H1 (cell line): ENCODE data around the gene CPD. TPM values are rescaled to one million over a fixed set of nuclear protein-coding genes. Genes with fewer than 3 reads are reported as not detected.

Experiments used
- CTCF ChIA-PET: fragments of 300-600 bp; sonication (Branson Sonifier 250); formaldehyde crosslinking; loops from one replicate; lab custom pipeline; 2021; ENCODE audit not compliant: partially characterized antibody; lab: Charles Lee
- POLR2A ChIA-PET: fragments of 300-600 bp; sonication (Branson Sonifier 250); formaldehyde crosslinking; loops from one replicate; lab custom pipeline; 2021; ENCODE audit warnings: inconsistent platforms; ENCODE audit not compliant: partially characterized antibody; lab: Charles Lee
- DNase-seq, 2 experiments: peaks; one replicate each; pipeline versions ENCODE4 v3.0.0 to v3.0.0-alpha.2; 2010 to 2022; ENCODE audit warnings: low spot score in 2 of 2, low read depth in 1 of 2, mixed read lengths in 1 of 2
- FAIRE-seq: peaks from 2 replicates; lab custom pipeline; 2011; peaks lifted over from hg19 to GRCh38; lab: Jason Lieb, UNC
- H2AFZ ChIP-seq: 2 replicates; pipeline ENCODE4 v1.8.1; 2012; ENCODE audit warnings: low read length, inconsistent platforms
- H2AK5ac ChIP-seq: 2 replicates; pipeline ENCODE4 v1.6.1; 2013; ENCODE audit warnings: low read depth, low read length
- H2BK120ac ChIP-seq: replicated peaks from 2 replicates; pipeline ENCODE3; 2013; ENCODE audit warnings: low read depth, low read length, inconsistent platforms
- H2BK12ac ChIP-seq: 2 replicates; pipeline ENCODE4 v1.6.1; 2013; ENCODE audit warnings: low read depth, low read length
- H2BK15ac ChIP-seq: 2 replicates; pipeline ENCODE4 v1.6.1; 2013; ENCODE audit warnings: low read length
- H2BK20ac ChIP-seq: 2 replicates; pipeline ENCODE4 v1.6.1; 2013; ENCODE audit warnings: low read length
- H2BK5ac ChIP-seq: 2 replicates; pipeline ENCODE4 v1.6.1; 2013; ENCODE audit warnings: low read depth, low read length
- H3K14ac ChIP-seq: 2 replicates; pipeline ENCODE4 v1.6.1; 2013; ENCODE audit warnings: inconsistent platforms; ENCODE audit not compliant: insufficient read length
- H3K18ac ChIP-seq: 2 replicates; pipeline ENCODE4 v1.6.1; 2013; ENCODE audit warnings: low read length; ENCODE audit errors: extremely low read depth
- H3K23ac ChIP-seq: 2 replicates; pipeline ENCODE4 v1.6.1; 2013; ENCODE audit warnings: inconsistent platforms; ENCODE audit not compliant: insufficient read length
- H3K23me2 ChIP-seq: 2 replicates; pipeline ENCODE4 v1.6.1; 2013; ENCODE audit warnings: low read depth, low read length
- H3K27ac ChIP-seq: 2 replicates; pipeline ENCODE4 v1.6.1; 2011; ENCODE audit warnings: low read depth, low read length, inconsistent platforms
- H3K27me3 ChIP-seq, 4 experiments: replicated peaks in 1 of 4; 1 replicate in 1 of 4; 2 replicates in 3 of 4; pipeline versions ENCODE4 v1.6.1 to v1.8.1; 2011 to 2013; ENCODE audit warnings: low read length in 3 of 4, mild to moderate bottlenecking in 3 of 4, inconsistent platforms in 2 of 4, mixed read lengths in 2 of 4, moderate library complexity in 1 of 4; ENCODE audit not compliant: control insufficient read depth in 3 of 4, insufficient read depth in 3 of 4; ENCODE audit errors: extremely low read depth in 1 of 4
- H3K36me3 ChIP-seq, 4 experiments: 2 replicates each; pipeline versions ENCODE4 v1.6.1 to v1.8.1; 2011 to 2013; ENCODE audit warnings: mild to moderate bottlenecking in 4 of 4, low read length in 3 of 4, moderate library complexity in 2 of 4, control low read depth in 1 of 4, inconsistent platforms in 1 of 4; ENCODE audit not compliant: insufficient read depth in 4 of 4, control insufficient read depth in 2 of 4
- H3K4ac ChIP-seq: replicated peaks from 2 replicates; pipeline ENCODE3; 2013; ENCODE audit warnings: low read length, low read depth, mixed read lengths, inconsistent platforms; ENCODE audit not compliant: insufficient read length
- H3K4me1 ChIP-seq, 4 experiments: replicated peaks in 1 of 4; 1 replicate in 1 of 4; 2 replicates in 3 of 4; pipeline versions ENCODE4 v1.6.1 to v1.8.1; 2011 to 2013; ENCODE audit warnings: low read length in 3 of 4, inconsistent platforms in 2 of 4, mixed read lengths in 1 of 4; ENCODE audit not compliant: insufficient read depth in 4 of 4, control insufficient read depth in 3 of 4
- H3K4me2 ChIP-seq, 2 experiments: 2 replicates each; pipeline versions ENCODE4 v1.6.1 to v1.8.1; 2011 to 2013; ENCODE audit warnings: low read depth in 2 of 2, low read length in 2 of 2, control low read depth in 1 of 2, inconsistent platforms in 1 of 2, mild to moderate bottlenecking in 1 of 2; ENCODE audit not compliant: insufficient read depth in 1 of 2
- H3K4me3 ChIP-seq, 4 experiments: fragments of 200-600, 300-600 bp in 1 of 4; sonication (generic), shearing (Covaris generic), sonication (Bioruptor Twin) in 1 of 4; 2 replicates each; pipeline versions ENCODE4 v1.5.1 to v1.8.1; 2011 to 2016; ENCODE audit warnings: low read length in 4 of 4, low read depth in 3 of 4, control low read depth in 2 of 4, inconsistent platforms in 2 of 4, mild to moderate bottlenecking in 2 of 4, mixed read lengths in 1 of 4, moderate library complexity in 1 of 4; ENCODE audit not compliant: insufficient read depth in 2 of 4; ENCODE audit errors: extremely low read depth in 1 of 4
- H3K56ac ChIP-seq: replicated peaks from 2 replicates; pipeline ENCODE3; 2013; ENCODE audit warnings: low read depth, mild to moderate bottlenecking, mixed read lengths, low read length, inconsistent platforms; ENCODE audit not compliant: insufficient read length
- H3K79me1 ChIP-seq: 2 replicates; pipeline ENCODE4 v1.6.1; 2013; ENCODE audit warnings: low read depth, low read length, control low read depth
- H3K79me2 ChIP-seq, 2 experiments: 2 replicates each; pipeline versions ENCODE4 v1.6.1 to v1.8.1; 2012 to 2013; ENCODE audit warnings: low read length in 2 of 2, mild to moderate bottlenecking in 2 of 2, inconsistent platforms in 1 of 2; ENCODE audit not compliant: insufficient read depth in 2 of 2, control insufficient read depth in 1 of 2
- H3K9ac ChIP-seq, 4 experiments: replicated peaks in 1 of 4; 1 replicate in 1 of 4; 2 replicates in 3 of 4; pipeline versions ENCODE4 v1.6.1 to v1.8.1; 2011 to 2013; ENCODE audit warnings: low read depth in 3 of 4, low read length in 3 of 4, control low read depth in 2 of 4, mild to moderate bottlenecking in 2 of 4, moderate library complexity in 2 of 4, inconsistent platforms in 1 of 4; ENCODE audit errors: extremely low read depth in 1 of 4
- H3K9me3 ChIP-seq, 2 experiments: 2 replicates each; pipeline versions ENCODE4 v1.6.1 to v1.8.1; 2012 to 2013; ENCODE audit warnings: mild to moderate bottlenecking in 2 of 2, moderate library complexity in 2 of 2, control low read depth in 1 of 2, inconsistent platforms in 1 of 2, low read depth in 1 of 2, low read length in 1 of 2, mixed read lengths in 1 of 2; ENCODE audit not compliant: insufficient read depth in 2 of 2
- H4K20me1 ChIP-seq, 2 experiments: replicated peaks in 1 of 2; 2 replicates each; pipeline versions ENCODE3 to v1.8.1; 2011 to 2013; ENCODE audit warnings: inconsistent platforms in 2 of 2, low read length in 2 of 2, mild to moderate bottlenecking in 1 of 2; ENCODE audit not compliant: insufficient read depth in 2 of 2, control insufficient read depth in 1 of 2
- H4K5ac ChIP-seq: 2 replicates; pipeline ENCODE4 v1.6.1; 2013; ENCODE audit warnings: low read length, low read depth, mixed read lengths, inconsistent platforms; ENCODE audit not compliant: insufficient read length
- H4K8ac ChIP-seq: 2 replicates; pipeline ENCODE4 v1.8.0; 2013; ENCODE audit warnings: mild to moderate bottlenecking, moderate library complexity, low read length, inconsistent platforms; ENCODE audit not compliant: insufficient read depth; ENCODE audit errors: extremely low read depth
- H4K91ac ChIP-seq: replicated peaks from 2 replicates; pipeline ENCODE3; 2013; ENCODE audit warnings: low read length, mixed read lengths, inconsistent platforms; ENCODE audit not compliant: insufficient read length
- ASH2L ChIP-seq: fragments of 200-600, 300-600 bp; sonication (generic); IDR thresholded peaks from one replicate; pipeline ENCODE4 v1.7.1; 2017; ENCODE audit warnings: low read length
- BACH1 ChIP-seq: IDR thresholded peaks from 2 replicates; pipeline ENCODE4 v1.6.1; 2012; ENCODE audit warnings: low read length, improper control_type of control experiment
- CBX5 ChIP-seq: fragments of 300-800, 300-1000 bp; sonication (generic); IDR thresholded peaks from 2 replicates; pipeline ENCODE4 v1.7.1; 2016; ENCODE audit warnings: antibody characterized with exemption, low read length, low read depth
- CEBPB ChIP-seq: IDR thresholded peaks from 2 replicates; pipeline ENCODE4 v1.6.1; 2012; ENCODE audit warnings: low read depth, low read length
- CHD1 ChIP-seq: IDR thresholded peaks from 2 replicates; pipeline ENCODE4 v1.6.1; 2012; ENCODE audit warnings: low read depth, low read length, improper control_type of control experiment
- CHD2 ChIP-seq: IDR thresholded peaks from 2 replicates; pipeline ENCODE4 v1.6.1; 2012; ENCODE audit warnings: low read length, improper control_type of control experiment
- CTBP2 ChIP-seq: IDR thresholded peaks from 2 replicates; pipeline ENCODE4 v1.7.0; 2011; ENCODE audit warnings: borderline replicate concordance, mild to moderate bottlenecking, moderate library complexity, mixed read lengths, low read length; ENCODE audit not compliant: insufficient read depth, insufficient read length
- GTF2F1 ChIP-seq: IDR thresholded peaks from 2 replicates; pipeline ENCODE4 v1.6.1; 2012; ENCODE audit warnings: low read depth, low read length, improper control_type of control experiment, borderline replicate concordance
- POU5F1 ChIP-seq: IDR thresholded peaks from 2 replicates; pipeline ENCODE4 v1.6.1; 2011; ENCODE audit warnings: low read depth, mild to moderate bottlenecking, low read length, moderate library complexity
- RNF2 ChIP-seq: fragments of 200-900, 300-1000 bp; sonication (generic); IDR thresholded peaks from 2 replicates; pipeline ENCODE4 v1.7.1; 2016; ENCODE audit warnings: borderline replicate concordance, low read depth, mild to moderate bottlenecking, antibody characterized with exemption, low read length; ENCODE audit not compliant: poor library complexity, severe bottlenecking; ENCODE audit errors: missing control alignments
- SIX5 ChIP-seq: IDR thresholded peaks from 2 replicates; pipeline ENCODE4 v1.6.1; 2011; ENCODE audit warnings: mild to moderate bottlenecking, low read depth, low read length
- SUZ12 ChIP-seq: fragments of 200-600 bp; sonication (generic); IDR thresholded peaks from 2 replicates; pipeline ENCODE4 v1.6.1; 2012; ENCODE audit warnings: mild to moderate bottlenecking, inconsistent platforms, low read length, moderate library complexity, mixed read lengths
- TBP ChIP-seq: IDR thresholded peaks from 2 replicates; pipeline ENCODE4 v1.6.1; 2011; ENCODE audit warnings: low read depth, low read length, improper control_type of control experiment
- TCF12 ChIP-seq: IDR thresholded peaks from 2 replicates; pipeline ENCODE4 v1.6.1; 2011; ENCODE audit warnings: low read depth, mild to moderate bottlenecking, low read length
- TEAD4 ChIP-seq: IDR thresholded peaks from 2 replicates; pipeline ENCODE4 v1.6.1; 2012; ENCODE audit warnings: low read depth, low read length, inconsistent platforms, mixed read lengths
- YY1 ChIP-seq: IDR thresholded peaks from 2 replicates; pipeline ENCODE4 v1.6.1; 2011; ENCODE audit warnings: low read depth, mild to moderate bottlenecking, low read length
- WGBS, 2 experiments: shearing (Covaris generic) in 1 of 2; methylation state at CpG; one replicate each; pipeline versions ENCODE4 v1.1.6 to v1.1.7; 2013 to 2015; ENCODE audit warnings: low lambda C conversion rate in 2 of 2, mixed read lengths in 2 of 2, inconsistent platforms in 1 of 2, low coverage in 1 of 2, missing lambda C conversion rate in 1 of 2; ENCODE audit not compliant: insufficient replicate concordance in 2 of 2, insufficient coverage in 1 of 2, insufficient read length in 1 of 2; ENCODE audit errors: extremely low coverage in 1 of 2, missing lambda C conversion rate in 1 of 2; 5-methylcytosine and 5-hydroxymethylcytosine counted together
- polyA plus RNA-seq, 7 experiments: library from polyadenylated mRNA; depleted of rRNA in 3 of 7; stranded (reverse) in 5 of 7; unstranded in 2 of 7; fragments of >200 nt in 5 of 7; fragments of 200-250 nt in 2 of 7; gene quantifications; 1 replicate in 5 of 7; 2 replicates in 1 of 7; 4 replicates in 1 of 7; pipeline versions ENCODE4 v1.2.1 to v1.2.3, GENCODE V29; 2011 to 2013; ENCODE audit warnings: missing spikeins in 2 of 7, mixed read lengths in 2 of 7
- total RNA-seq: library from RNA; stranded (reverse); fragmentation: NEBNext Ultra II Directional; extraction: Animal tissue kit (Norgen Biotek cat#: 25700); gene quantifications from 2 replicates; pipeline ENCODE4 v1.2.1, GENCODE V29; 2021

CPD gene
- total and polyA plus RNA-seq, 2 of the 8 experiments (the other 6 are each of a cell fraction or from before 2014, with no cell fraction given), result 8.6 to 46.2 TPM

DNA sequence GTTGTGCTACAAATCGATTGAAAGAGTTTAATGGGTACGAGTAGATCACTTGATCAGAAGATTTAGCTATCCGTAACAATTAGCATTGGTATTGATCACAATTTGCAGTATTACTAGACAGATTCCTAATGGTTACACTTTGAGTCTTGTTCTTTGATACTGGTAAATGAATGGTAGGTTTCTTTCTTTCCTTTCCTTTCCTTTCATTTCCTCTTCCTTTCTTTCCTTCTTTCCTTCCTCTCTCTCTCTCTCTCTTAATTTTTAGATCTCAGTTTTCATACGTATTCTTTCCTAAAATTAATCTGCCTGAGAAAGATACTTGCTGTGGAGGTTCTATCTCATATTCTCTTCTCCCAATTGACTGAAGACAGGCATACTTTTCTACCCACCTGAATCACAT lies 17.9 kb downstream of the CPD start:
- H3K56ac ChIP-seq, result no peak overlapping the region
- H3K36me3 ChIP-seq, result no peaks in the 10 kb centered on the region; a peak in 1 of 8 replicates
- CTCF ChIA-PET, result interaction anchor here (1.2 kb wide), 1 partner anchor 60 kb away, joined by 5 read pairs; no protein-coding TSS in a partner anchor
- TF ChIP-seq BACH1 (no peak), TCF12 (no peak), GTF2F1 (no peak), SUZ12 (no peak), TBP (no peak), TEAD4 (no peak), CEBPB (no peak), CTBP2 (no peak), POU5F1 (no peak), YY1 (no peak), CBX5 (no peak), CHD1 (no peak), RNF2 (no peak), CHD2 (no peak), ASH2L (no peak), SIX5 (no peak)

More for the DNA sequence above, 17.9 kb downstream of the CPD start:
- Histone ChIP-seq H3K14ac (no peak overlapping the region), H2AFZ (no peak overlapping the region), H2BK20ac (no peak overlapping the region), H3K4me1 (no peaks in the 10 kb centered on the region), H3K23ac (no peak overlapping the region), H2BK12ac (no peak overlapping the region), H4K5ac (no peak overlapping the region), H3K23me2 (no peaks in the 10 kb centered on the region; the same call in 1 of the 2 replicates), H4K91ac (no peak overlapping the region), H3K18ac (no peak overlapping the region), H3K4me2 (no peak overlapping the region), H3K4me3 (no peak overlapping the region), H2BK5ac (no peak overlapping the region), H3K79me1 (no peaks in the 10 kb centered on the region), H4K8ac (no peak overlapping the region), H3K79me2 (no peaks in the 10 kb centered on the region; a peak in 1 of 4 replicates), H3K9me3 (no peaks in the 10 kb centered on the region), H3K4ac (no peak overlapping the region), H2AK5ac (no peak overlapping the region), H3K27ac (no peak overlapping the region), H4K20me1 (no peaks in the 10 kb centered on the region), H3K27me3 (no peaks in the 10 kb centered on the region), H2BK120ac (no peak overlapping the region), H3K9ac (no peak overlapping the region), H2BK15ac (no peak overlapping the region)
- 84% methylated on average over 4 of the region's 4 CpGs; no CpG with 5 or more reads in 1 of the 2 experiments for WGBS, 2 experiments
- DNase-seq, result no peak
- POLR2A ChIA-PET, result no interaction called here
- FAIRE-seq, result no peak
